ENCODE results near the gene GNG7.
"Not testable (repeated sequence)": the region's sequence is repeated elsewhere in the genome, so short reads cannot be mapped to it uniquely, and the experiment has no call there.

Gene GNG7

DNA sequence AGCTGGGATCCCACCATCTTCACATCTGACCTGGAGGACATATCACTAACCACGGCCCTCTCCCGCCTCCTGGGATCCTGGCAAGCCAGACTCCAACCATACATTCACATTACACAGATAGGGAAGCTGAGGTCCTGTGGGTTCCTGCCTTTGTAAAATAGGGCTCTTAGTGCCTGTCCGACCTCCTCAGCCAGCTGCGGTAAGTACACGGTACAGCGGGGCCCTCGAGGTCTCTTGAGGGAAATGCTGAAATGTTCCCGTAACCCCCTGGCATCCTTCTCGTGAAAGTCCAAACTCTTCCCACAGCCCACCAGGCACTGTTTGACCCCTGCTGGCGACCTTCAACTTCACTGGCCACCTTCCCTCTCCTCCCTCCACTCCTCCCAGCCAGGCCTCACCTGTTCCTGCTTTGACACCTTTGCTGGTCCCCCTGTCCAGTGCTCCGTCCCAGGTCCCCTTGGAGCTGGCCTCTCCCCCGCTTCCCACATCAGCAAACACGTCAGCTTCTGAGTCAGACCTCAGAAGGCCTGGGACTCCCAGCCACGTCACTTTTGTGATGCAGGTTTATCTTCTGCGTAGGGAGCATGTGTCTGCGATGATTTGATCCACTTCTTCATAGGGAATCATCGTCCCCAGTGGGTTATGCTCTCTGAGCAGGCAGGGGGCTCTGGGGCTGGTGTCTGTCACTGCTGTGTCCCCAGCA lies 8.8 kb upstream of the GNG7 start:
- no peak for DNase-seq

DNA sequence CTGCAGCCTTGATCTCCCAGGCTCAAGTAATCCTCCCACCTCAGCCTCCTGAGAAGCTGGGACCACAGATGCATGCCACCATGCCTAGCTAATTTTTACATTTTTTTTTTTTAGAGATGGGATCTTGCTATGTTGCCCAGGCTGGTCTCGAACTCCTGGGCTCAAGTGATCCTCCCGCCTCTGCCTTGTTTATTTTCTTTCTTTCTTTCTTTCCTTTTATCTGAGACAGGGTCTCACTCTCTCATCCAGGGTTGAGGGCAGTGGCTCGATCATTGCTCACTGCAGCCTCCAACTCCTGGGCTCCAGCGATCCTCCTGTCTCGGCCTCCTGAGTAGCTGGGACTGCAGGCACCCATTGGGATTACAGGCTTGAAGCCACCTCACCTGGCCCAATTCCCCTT lies 3.8 kb upstream of the GNG7 start:
- DNase-seq, result no peak

DNA sequence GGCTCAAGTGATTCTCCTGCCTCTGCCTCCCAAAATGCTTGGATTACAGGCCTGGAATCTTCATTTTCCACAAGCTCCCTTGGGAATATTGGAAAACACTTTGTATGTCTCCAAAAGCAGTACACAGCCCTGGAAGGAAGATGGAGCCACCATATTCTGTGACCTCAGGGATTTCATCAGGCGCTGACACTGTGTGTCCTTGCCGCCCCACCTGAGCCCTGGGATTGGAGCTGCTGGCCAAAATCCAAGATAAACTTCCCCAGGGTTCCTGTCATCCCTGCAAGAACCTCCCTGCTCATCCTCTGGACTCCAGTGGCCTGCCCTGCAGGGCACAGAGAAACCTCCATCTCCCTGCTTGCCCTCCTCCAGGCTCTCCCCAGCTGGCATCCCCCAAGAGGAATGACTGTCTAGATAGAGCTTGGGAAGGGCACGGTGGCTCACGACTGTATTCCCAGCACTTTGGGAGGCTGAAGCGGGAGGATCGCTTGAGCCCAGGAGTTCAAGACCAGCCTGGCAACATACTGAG lies 1.3 kb upstream of the GNG7 start:
- no peak for DNase-seq

DNA sequence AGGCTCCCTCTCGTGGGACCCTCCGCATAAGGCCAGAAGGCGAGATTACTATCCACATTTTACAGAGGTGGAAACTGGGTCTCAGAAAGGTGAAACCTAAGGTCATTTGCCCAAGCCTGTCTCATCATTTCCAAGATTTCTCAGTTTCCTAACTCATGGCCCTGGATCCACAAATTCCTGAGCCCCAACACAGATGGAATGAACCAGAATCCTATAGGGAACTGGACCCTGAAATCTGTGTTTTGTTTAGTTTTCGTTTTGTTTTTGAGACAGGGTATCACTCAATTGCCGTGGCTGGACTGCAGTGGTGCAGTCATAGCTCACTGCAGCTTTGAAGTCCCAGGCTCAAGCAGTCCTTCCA lies 563 bp upstream of the GNG7 start:
- no peak for DNase-seq

DNA sequence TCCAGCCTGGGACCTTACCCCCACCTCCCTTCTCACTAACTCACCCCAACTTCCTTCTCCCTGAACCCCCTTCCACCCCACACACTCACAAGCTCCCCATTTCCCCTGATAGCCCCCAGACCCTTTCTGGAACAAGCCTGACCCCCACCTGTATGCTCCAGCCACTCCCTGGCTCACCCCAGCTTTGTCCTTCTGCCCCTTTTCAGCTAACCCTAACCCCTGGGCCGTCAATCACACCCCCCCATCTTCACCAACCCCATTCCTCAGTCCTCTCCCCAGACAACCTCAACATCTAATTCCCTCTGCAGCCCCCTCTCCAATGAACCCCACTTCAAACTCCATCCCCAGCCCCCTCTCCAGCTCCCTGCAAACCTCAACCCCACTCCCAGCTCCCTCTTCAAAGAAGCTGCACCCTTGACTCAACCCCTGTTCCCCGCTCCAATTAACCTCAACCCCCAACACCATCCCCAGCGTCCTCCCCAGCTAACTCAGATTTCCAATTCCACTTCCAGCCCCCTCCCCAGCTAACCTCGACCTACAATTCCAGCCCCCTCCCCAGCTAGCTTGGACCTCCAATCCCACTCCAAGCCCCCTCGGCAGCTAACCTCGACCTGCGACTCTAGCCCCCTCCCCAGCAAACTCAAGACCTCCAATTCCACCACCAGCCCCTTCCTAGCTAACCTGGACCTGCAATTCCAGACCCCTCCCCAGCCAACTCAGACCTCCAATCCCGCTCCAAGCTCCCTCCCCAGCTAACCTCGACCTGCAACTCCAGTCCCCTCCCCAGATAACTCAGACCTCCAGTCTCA lies 929 bp downstream of the GNG7 start:
- no peak for DNase-seq

DNA sequence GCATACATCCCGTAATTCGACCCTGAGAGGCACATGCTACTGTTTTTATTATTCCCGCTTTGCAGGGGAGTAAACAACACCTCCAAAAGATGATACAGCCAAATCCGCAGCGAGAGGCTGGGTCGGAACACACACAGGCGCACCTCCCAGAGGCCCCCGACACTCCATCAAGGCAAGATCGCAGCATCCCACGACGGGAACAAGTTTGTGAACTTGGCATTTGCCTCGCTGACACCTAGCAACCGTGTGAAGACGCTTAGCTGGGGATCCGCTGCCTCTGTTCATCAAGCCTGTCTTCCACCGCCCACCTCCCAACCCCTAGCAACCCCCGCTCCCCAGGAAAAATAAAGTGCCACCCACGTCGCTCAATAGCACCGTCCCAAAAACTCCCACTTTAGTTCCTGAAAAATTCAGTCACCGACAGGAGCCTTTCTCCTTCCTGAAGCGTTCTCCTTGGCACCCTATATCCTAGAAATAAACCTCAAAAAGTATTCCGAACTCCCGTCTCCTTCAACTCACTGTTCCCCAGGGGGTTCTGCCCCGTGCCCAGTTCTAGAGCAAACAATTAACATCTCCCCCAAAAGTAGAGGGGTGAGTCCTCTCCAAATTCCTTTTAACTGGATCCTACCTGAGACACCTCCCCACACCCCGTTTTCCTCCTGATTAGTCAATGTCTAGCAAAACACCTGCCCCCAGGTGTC lies 1.7 kb downstream of the GNG7 start:
- no peak for DNase-seq

DNA sequence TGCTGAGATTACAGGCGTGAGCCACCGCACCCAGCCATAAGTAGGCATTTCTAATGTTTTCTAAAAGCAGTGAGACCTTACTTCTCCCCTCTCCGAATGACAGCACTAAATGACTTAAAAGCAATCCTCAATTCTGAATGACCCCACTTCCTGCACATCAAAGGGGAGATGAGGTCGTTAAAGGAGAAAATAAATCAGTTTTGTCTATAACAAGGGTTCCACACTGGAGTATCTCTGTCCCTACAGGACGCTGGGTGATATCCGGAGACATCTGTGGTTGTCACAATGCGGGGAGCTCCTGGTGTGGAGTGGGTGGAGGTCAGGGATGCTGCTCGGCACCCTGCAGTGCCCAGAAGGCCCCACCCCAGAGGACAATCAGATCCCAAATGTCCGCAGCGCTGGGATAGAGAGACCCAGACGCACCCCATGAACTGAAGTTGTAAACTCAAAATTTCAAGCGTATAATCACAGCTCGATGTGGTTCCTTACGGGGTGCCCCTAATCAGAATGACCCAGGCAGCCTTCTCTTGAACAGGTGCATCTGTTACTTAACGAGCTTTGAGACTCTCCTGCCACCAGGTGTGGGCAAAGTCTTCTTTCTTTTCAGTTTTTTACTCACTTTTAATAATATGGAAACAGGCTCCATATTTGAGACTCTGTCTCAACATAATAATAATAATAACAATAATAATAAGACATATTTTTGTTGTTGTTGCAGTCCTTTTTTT lies 2.9 kb downstream of the GNG7 start:
- DNase-seq, result no peak

DNA sequence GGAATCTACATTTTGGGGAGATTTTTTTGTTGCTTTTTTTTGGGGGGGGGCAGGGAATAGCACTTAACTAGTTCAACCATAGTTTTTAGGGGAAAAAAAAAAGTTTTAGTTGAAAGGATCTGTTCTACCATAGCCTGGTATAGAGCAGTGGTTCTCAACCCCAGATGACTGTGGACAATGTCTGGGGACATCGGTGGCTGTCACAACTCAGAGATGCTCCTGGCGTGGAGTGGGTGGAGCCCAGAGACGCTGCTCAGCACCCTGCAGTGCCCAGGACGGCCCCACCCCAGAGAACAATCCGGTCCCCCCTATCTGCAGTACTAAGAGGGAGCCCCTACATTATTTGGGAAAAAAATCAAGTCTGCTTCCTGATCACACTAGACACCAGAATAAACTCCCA lies 8.3 kb downstream of the GNG7 start:
- no peak for DNase-seq

DNA sequence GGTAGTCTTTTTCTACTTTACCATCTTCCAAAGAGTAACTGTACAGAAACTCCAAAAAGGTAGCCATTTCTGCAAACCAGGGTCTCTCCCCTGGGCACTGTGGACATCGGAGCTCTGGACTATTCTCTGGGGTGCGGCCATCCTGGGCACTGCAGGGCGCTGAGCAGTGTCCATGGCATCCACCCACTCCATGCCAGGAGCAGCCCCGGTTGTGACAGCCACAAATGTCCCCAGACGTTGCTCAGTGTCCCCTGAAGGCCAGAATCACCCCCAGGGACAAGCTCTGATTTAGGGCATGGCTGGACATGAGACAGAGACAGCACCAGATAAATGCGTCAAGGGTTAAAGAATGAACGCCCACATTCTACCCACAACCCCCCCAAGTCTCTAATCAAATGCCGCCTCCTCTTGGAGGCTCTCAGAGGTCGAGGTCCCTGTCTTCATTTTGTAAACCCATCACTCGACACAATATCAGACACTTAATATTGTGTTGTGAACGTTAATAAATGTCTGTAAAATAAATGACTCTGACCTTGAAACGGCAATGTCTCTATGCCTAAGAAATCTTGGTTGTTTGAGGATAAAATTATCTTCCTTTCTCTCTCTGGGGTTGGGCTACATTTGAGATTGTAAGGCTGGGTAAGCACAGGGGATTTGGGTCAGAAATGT lies 8.9 kb downstream of the GNG7 start:
- no peak for DNase-seq

DNA sequence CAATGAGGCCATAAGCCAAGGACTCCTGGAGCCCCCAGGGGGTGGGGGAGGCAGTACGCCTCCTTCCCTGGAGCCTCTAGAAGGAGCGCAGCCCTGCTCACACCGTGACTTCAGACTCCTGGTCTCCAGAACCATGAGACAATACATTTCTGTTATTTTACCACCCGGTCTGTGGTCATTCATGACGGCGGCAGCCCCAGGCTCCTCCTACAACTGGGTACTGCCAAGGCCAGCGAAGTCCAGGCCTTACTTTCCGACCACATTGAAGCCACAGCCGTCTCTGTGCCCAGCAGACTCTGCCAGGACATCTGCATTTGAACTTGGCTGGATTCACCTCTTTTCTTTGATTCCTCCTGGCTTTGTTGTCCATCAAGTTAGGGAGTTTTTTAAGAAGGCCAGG lies 10.5 kb downstream of the GNG7 start:
- DNase-seq, result no peak

DNA sequence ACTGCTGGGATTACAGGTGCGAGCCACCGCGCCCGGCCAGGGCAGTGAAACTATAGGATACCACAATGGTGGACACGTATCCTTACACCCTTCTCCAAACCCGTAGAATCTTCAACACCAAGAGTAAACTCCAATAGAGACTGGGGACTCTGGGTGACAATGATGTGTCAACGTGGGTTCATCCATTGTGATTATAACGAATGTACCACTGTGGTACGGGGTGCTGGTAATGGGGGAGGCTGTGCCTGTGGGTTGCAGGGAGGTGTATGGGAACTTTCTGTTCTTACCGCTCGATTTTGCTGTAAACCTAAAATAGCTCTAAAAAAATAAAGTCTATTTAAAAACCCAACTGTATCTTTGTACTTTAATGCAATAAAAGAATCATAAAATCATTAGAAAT lies 11.6 kb downstream of the GNG7 start:
- DNase-seq, result no peak

DNA sequence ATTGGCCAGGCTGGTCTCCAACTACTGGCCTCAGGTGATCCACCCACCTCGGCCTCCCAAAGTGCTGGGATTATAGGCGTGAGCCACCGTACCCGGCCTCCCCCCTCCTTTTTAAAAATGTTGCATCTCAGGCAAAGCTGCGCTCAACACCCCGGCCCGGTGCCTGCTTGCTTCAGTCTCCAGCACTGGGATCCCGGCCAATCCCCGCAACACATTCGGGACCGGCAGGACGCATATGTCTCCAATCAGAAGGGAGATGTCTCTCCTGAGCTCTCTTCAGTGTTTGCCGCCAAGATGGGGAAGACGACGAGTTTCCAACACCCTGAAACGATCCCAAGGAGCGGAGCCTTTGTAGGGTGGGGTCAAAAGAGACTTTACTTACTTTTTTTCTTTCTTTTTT lies 16.1 kb downstream of the GNG7 start:
- no peak for DNase-seq

DNA sequence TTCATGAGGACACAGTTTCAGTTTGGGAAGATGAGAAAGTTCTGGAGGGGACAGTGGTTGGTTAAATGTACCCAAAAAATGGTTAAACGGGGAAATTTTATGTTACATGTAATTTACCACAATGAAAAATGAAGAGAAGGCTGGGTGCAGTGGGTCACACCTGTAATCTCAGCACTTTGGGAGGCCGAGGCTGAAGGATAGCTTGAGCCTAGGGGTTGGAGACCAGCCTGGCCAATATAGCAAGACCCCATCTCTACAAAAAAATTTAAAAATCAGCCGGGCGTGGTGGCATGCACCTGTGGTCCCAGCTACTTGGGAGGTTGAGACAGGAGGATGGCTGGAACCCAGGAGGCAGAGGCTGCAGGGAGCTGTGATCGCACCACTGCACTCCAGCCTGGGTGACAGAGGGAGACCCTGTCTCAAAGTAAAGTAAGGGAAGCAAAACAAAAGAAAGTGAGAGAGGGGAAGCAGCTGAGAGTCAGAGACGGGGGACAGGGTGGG lies 17.2 kb downstream of the GNG7 start:
- no peak for DNase-seq

DNA sequence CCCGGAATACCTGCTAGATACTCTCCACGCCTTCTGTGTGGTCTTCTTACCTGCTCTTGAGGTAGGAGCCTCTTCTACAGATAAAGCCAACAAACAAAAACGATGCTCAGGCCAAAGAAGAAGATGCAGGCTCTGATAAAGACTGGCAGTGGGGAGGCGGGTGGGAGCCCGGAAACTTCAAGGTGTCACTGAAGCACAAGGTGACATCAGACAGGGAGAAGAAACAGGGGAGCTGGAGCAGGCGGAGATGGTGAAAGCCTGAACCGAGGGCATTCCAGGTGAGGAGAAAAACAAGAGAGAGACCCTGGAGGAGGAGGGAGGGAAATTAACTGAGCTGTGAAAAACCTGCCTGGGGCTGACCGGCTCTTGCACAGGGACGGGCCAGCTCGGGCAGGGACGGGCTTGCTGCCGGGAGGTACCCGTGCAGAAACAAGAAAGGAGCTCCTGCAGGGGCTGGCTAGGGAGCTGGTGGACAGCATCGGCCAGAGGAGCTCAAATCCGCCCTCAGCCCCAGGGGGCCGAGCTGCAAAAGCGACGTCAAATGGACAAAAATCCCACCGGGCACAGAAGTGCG lies 19.0 kb downstream of the GNG7 start:
- DNase-seq, result no peak

DNA sequence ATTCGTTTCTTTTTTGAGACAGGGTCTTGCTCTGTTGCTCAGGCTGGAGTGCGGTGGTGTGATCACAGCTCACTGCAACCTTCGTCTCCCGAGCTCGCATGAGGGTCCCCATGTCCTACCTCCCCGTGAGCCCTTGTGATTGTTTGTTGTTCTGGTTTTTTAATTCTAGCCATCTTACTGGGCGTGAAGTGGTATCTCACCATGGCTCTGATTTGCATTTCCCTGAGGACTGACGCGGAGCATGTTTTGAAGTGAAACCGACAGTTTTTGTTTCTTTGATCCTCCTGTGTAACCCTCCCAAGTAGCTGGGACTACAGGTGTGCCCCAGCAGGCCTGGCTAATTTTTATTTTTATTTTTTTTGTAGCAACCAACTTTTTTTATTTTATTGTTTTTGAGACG lies 21.7 kb downstream of the GNG7 start:
- no peak for DNase-seq

DNA sequence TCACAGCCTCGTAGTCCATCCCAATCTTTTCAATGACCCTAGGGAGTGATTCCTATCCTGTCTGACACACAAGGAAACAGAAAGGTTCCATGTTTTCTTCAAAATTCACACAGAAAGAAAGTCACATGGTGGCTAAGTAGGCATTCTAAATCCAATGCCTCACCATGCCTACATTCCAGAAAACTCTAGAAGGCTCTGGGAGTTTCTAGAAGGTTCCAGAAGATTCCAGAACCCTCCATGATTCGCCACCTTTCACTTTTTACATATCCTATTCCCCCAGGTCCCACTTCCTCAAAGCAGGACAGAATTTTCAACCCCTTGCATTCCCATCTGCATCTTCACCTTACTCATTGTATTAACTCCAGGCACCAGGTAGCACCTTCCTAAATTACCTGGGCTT lies 23.1 kb downstream of the GNG7 start:
- DNase-seq, result no peak

DNA sequence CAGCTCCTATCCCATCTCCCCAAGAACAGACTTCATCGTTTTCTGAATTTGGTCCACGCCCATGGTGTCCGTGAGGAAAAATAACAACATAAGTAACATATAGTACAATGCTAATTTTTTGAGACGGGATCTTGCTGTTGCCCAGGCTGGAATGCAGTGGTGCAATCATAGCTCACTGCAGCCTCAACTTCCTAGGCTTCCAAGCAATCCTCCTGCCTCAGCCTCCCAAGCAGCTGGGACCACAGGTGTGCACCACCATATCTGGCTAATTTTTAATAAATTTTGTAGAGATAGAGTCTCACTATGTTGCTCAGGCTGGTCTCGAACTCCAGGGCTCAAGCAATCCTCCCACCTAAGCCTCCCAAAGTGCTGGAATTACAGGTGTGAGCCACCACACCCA lies 23.5 kb downstream of the GNG7 start:
- DNase-seq, result not testable (repeated sequence)

DNA sequence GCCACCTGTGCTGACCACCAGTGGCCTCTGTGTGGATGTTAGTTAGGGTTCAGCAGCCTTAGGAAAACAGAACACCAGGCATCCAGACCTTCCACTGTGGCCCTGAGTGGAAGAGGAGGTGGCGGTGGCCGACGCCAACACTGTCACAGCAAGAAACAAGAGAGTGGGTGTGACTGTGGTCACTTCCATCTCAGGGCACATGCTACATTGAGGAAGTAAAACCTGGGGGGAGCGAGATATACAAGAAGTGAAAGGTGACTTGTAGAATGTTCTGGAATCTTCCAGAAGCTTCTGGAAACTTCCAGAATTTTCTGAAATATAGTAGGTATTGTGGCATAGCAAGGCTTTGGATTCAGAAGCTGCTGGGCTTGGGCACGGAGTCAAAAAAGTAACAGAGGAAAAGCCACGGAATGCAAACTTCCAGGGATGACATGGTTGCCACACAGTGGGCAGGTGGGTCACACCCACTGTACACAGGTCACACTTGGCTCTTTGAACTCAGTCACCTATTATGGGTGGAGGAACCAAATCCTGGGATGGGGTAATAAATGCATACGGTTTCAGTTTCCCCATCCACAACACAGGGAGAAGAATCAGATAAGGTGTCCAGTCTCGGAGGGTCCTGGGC lies 24.3 kb downstream of the GNG7 start:
- no peak for DNase-seq

DNA sequence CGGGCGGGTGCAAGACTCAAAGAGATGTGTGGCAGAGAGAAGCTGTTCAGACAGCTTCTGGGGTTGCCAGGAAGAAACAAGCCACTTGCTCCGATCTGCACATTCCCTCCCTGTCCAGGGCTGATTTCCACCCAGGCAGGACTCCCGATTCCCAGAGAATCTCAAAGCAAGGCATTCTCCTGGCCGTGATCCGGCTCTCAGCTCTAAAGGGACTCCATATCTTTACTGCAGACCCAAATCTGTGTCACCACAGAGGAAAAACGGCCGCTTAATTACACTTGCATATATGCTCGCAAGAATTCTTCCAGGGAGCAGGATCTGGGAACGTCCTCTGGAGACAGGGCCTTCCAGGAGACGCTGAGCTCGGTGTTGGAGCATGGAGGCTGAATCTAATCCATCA lies 25.7 kb downstream of the GNG7 start:
- DNase-seq, result no peak

DNA sequence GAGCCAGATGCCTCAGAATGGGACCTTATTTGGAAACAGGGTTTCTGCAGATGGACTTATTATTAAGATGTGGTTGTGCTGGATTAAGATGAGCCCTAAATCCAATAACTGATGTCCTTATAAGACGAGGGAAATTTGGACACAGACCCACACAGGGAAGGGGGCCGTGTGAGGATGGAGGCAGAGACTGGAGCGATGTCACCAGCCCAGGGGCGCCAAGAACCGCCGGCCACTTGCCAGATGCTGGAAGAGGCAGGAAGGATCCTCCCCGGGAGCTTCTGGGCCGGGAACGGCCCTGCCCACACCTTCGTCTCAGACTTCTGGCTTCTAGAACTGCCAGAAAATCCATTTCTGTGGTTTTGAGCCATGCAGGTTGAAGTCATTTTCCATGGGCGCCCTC lies 26.6 kb downstream of the GNG7 start:
- no peak for DNase-seq

DNA sequence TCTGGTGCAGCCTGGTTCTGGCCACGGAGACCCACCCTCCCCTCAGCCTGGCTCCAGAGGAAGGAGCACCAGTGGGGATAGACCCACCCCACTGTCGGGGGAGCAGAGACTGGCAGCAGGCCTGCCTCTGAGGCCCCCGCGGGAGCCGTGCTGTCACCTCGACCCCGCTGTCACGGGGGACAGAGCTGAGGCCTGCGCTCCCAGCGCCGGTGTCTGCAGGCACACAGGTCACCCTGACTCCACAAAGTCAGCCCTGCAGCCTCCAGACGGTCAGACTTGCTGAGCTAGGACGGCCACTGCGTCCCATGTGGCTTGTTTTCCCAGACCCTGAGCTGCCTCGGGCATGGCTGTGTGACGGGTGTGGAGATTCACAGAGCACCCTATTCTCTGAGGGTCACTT lies 32.3 kb downstream of the GNG7 start:
- DNase-seq, result no peak

All from activated CD4-positive, alpha-beta T cell treated with anti-CD3 and anti-CD28 coated beads, Interleukin-2, Interleukin-6, amounts not matched to agents 100 ng/mL and 50 ng/mL, durations not matched to agents 16 hours and 8 hours (primary cell).